Fibroblast of skin of right biceps (primary cell): Measurements from ENCODE around the gene PRR27.

Experiments
- DNase-seq: peaks from one replicate; pipeline ENCODE4 v3.0.0-alpha.2; 2013

Gene PRR27

DNA sequence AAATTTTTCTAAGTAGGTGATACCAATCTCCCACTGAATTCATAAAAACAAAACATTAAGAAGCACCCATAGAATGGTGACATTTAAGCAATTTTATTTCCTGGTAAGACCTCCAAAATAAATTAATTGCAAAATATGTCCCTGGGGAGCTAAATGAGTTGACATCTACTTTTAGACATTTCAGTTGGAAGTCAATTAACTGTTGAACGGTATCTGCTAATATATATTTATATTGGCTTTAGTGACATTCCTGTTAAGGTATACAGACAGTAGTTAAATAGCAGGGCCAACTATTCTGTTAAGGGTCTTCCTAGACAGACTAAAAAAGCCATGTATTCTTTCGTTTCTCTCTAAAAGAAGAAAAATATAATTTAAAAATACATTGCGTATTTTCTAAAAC, at the start of gene PRR27:
Gene PRR27 (plus strand): TSS at position 301 of the 400 bp plus-strand sequence. CDS start 139 bp downstream, outside the sequence.
- DNase-seq: no peak

DNA sequence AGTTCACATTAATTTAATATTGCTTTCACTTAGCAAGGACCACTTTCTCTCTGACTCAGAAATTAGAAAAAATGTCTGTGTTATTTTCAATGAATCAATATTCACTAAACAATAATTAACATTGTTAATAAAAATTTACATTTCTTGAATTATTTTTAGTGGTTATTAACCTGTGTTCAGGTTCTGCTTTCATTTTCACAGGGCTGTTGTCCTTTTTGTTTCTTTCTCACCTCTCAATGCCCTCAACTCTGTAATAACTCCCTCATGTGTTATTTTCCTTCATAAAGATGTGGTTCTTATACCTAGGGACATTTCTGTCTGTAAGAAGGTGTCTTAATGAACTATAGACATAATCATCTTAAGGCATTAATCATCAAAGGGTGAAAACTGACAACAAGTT, 43.1 kb upstream of the PRR27 start:
- no peak for DNase-seq

GRCh38 chr4:70113656-70114055, 40.4 kb upstream of the PRR27 start:
- no peak for DNase-seq

- DNase-seq: no peak
Observed at GRCh38 chr4:70114096-70114495, 39.9 kb upstream of the PRR27 start.

- DNase-seq: no peak
Observed at GRCh38 chr4:70120323-70120722, 33.7 kb upstream of the PRR27 start.

GRCh38 chr4:70133473-70133872, 20.6 kb upstream of the PRR27 start:
- no peak for DNase-seq

DNA sequence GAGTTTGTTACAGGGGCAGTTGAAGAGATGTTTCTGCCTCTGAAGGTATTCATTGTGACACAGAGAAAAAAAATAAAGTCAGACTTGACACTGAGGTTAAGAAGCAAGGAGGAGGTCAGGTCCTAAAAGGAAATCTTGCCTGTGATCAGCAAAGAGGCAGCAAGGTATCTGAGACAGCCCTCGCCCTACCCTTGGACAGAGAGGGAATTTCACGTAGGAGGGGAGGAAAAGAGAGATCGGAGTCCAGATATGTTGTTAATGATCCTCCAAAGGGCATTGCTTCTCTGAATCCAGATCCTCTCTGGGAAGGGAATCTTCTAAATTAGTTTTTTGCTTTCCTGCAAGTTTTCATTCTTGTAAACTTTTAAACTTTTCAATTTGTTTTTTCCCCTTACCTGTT, 15.3 kb upstream of the PRR27 start:
- DNase-seq: no peak

DNA sequence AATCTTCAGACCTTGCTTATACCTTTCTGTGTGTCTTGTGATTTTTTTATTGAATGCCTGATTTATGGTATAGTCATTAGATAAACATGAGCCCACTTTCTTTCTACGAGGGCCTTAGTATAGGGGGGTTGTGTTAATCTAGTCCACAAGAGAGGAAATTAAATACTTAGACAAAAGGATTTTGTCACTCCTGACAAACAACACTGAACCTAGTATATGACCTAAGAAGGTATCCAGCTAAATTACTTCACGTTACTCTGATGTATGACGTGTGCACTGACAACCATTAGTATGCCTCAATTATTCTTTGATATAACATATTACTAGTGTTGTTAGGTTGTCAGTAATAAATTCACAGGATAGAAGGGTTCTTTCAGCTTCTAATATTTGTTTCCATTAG, 2.8 kb upstream of the PRR27 start:
- no peak for DNase-seq

- DNase-seq: no peak
Observed at GRCh38 chr4:70152088-70152487, 1.9 kb upstream of the PRR27 start.

GRCh38 chr4:70158576-70158975, 4.5 kb downstream of the PRR27 start:
- no peak for DNase-seq

DNA sequence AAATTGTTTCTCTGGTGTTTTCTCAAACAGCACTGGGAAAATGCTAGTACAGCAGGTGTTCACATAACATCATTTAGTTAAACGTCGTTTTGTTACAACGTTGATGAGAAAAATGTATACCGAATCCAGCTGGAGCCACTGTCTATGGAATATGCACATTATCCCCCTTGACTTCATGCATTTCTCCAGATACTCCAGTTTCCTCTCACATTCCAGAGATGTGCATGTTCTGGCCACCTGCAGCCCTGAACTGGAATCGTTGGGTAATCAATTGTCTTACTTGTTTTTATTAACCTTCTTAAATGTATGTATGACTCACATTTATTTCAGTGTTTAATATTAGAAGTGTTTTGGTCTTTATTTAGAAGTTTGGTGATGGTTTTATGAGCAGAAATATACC, 23.1 kb downstream of the PRR27 start:
- DNase-seq: no peak

DNA sequence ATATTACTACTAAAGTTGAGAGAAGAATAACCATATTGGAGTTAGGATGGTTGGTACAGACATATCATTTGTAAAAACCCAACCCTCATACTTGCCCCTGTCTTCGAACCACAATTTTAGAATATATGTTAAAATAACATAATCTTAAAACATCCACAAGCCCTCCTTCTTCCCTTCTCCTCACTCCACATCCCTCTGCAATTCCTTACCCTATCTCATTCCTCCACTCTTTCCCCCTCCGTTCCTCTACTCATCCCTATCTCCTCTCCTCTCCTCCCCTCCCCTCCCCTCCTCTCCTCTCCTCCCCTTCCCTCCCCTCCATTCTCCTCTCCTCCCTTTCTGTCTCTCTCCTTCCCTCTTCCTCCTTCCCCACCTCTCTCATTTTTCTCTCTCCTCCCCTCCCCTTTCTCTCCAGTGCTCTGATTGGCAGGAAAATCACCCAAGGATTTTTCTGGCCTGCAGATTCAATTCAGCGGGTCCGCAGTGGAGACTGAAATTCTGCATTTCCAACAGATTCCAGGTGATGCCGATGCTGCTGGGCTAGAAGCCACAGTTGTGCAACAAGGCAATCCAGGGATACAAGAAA, 24.1 kb downstream of the PRR27 start:
- no peak for DNase-seq

DNA sequence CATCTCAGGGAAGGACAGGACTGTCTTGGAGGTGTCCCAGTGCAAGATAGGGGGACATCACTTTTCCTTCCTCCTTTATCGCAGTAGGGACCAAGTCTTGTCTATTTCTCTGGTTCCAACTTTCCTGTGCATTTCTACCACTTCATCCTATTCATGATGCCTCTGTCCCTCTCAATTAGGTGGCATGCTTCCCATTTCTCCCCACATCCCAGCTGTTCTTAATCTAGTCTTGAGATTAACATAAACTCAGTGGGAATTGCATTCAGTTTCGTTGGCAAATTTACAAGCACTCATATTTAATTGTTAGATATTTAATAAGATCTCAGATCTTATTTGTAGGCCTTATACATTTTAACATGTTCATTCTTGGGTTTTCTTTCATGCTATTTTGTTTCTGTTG, 25.8 kb downstream of the PRR27 start:
- no peak for DNase-seq

DNA sequence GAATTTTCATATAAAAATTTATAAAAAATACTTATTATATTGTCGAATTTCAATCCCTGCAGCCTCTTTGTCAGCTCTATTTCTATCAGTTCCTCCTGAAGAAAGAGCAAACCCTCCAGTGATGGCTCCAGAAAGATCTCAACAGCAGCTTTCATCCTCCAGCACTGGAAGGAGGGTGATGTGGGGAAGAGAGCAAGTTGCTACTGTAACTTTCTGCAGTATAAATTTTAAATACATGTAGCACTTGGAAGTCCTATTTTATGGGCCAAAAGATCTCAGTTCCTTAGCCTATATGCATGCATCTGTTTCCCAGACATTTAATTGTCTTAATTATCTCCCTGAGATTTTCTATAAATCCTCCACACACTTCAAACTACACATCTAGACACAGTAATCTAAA, 27.8 kb downstream of the PRR27 start:
- no peak for DNase-seq

DNA sequence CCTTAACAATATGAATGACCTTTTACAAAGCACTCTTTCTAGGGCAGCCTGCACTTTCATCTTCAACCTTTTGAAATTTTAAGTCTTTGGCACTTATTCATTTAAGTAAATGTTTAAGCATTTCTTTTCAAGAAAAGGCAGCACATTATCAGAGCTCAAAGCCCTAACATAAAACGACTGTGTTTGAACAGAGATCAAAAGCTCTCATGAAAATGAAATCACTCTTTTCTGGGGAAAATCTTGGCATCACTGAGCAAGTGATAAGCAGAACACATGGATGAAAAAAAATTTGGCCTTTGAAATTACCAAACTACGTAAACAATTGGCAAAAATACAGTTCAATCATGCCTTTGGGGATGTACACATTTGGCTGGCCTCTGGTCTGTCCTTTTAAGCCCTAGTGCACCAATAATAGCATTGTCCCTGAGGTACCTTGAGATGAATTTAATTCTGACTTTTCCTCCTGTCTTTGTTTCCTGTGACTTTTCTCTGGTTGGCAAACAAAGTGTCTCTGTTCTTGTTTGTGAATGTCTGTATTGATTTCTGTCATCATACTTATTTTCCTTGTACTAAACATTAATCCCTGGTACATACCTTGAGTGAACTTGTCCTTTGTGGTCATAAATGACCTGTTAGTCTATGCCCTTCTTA, 28.6 kb downstream of the PRR27 start:
- no peak for DNase-seq

- DNase-seq: peak; percentile 38
Observed at GRCh38 chr4:70183168-70183939, 29.3 kb downstream of the PRR27 start.

- no peak for DNase-seq
Observed at GRCh38 chr4:70183940-70184246, 29.9 kb downstream of the PRR27 start.

- no peak for DNase-seq
Observed at GRCh38 chr4:70187216-70187615, 33.2 kb downstream of the PRR27 start.

DNA sequence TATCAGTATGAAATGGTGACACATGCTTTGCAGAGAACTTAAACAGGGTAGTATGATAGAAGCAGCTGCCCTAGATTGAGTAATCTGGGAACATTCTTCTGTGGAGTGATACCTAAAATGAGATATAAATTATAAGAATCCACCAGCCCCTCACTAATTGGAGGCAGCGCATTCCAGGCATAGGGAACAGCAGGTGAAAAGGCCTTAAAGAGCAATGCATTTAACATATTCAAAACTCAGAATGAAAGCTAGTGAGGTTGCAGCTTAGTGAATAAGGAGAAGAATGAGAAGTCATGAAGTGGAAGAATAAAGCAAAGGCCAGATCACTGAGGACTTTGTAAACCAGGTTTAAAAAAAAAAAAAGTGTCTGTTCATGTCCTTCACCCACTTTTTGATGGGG, 36.5 kb downstream of the PRR27 start:
- DNase-seq: no peak

DNA sequence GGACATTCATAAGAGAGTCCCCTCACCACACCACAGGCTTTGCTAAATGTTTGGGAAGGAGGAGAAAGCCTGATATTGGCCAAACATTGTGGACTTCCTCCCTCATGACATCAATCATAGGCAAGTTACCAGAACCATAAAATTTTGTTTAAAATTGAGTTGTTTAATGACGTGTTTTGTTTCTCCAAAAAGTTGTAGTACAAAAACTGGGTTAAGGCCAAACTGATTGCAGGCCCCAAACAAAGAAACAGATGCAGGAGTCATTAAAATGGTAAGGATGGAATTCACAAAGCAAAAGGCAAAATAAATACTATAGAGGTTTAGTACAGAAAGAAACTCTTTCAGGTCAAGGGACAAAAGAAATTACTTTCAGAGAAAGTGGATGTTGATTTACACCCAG, 37.6 kb downstream of the PRR27 start:
- no peak for DNase-seq

GRCh38 chr4:70192895-70193294, 38.9 kb downstream of the PRR27 start:
- no peak for DNase-seq

- DNase-seq: no peak
Observed at GRCh38 chr4:70195425-70195824, 41.4 kb downstream of the PRR27 start, which contains the start of gene ODAM. ODAM (plus strand) TSS chr4:70195725; CDS start chr4:70196544, 819 bp downstream.

- no peak for DNase-seq
Observed at GRCh38 chr4:70196857-70197256, 42.8 kb downstream of the PRR27 start.

DNA sequence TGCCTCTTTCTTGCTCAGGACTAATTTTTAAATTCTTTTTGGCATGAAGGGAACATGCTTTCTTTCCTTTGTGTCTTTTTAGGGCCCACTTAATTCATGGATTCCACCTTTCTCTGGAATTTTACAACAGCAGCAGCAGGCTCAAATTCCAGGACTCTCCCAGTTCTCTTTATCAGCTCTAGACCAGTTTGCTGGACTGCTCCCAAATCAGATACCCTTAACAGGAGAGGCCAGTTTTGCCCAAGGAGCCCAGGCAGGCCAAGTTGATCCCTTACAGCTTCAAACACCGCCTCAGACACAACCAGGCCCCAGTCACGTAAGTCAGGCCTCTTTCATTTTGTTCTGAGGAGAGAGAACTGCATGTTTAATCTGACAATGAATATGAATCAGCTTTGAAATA, 43.8 kb downstream of the PRR27 start:
- DNase-seq: no peak
